Mucosa of descending colon (tissue), 3 donors: ENCODE results near the gene ELOVL1. TPM values are rescaled to one million over a fixed set of nuclear protein-coding genes. Genes with fewer than 3 reads are reported as not detected.
A peak's percentile ranks its signal among the peaks of the same experiment; 100 is the strongest.

Source experiments
- ATAC-seq: fragments of 200-7000 bp; cut with Tn5 transposase; one replicate; pipeline ENCODE4 v1.9.1; 2020; ENCODE audit warnings: mild to moderate bottlenecking, moderate library complexity
- DNase-seq, 3 donors: peaks; one replicate each; pipeline ENCODE4 v3.0.0-alpha.2; 2020
- H3K36me3 ChIP-seq: fragments of 200-600 bp; one replicate; pipeline ENCODE4 v1.8.0; 2021; ENCODE audit warnings: low read depth, mild to moderate bottlenecking
- H3K4me1 ChIP-seq: fragments of 200-600 bp; one replicate; pipeline ENCODE4 v1.8.0; 2021; ENCODE audit warnings: low read depth, mild to moderate bottlenecking
- H3K4me3 ChIP-seq: fragments of 200-600 bp; one replicate; pipeline ENCODE4 v1.8.0; 2021; ENCODE audit warnings: mild to moderate bottlenecking
- H3K9me3 ChIP-seq: fragments of 200-600 bp; one replicate; pipeline ENCODE4 v1.8.0; 2021; ENCODE audit warnings: mild to moderate bottlenecking
- intact Hi-C, 2 donors: fragments of 100-400 bp; cut with DNase I in 1 of 2; cut with micrococcal nuclease in 1 of 2; formaldehyde crosslinking; loops; one replicate each; pipeline versions ENCODE4 v1.11.0 to v1.11.1; 2022; cut with DNase I, micrococcal nuclease
- total RNA-seq, 3 donors: library from RNA; stranded (reverse); fragmentation: NEBNext Ultra II Directional in 2 of 3; extraction: Animal tissue kit (Norgen Biotek cat#: 25700) in 2 of 3; gene quantifications; one replicate each; pipeline versions ENCODE4 v1.2.1 to v1.2.4, GENCODE V29; 2021 to 2023
- TF ChIP-seq, protein P1 (sequence below): fragments of 200-600 bp; IDR thresholded peaks from one replicate; pipeline ENCODE4 v1.8.0; 2022; ENCODE audit warnings: antibody characterized with exemption, mild to moderate bottlenecking
- donor health status: DM: no; HTN: no; CAD: no; lungs with moderate emphysema.
- donor health status: DM: no; HTN: no; CAD: no.
- donor health status: DM: no; HTN: yes; CAD: no.

Gene ELOVL1
- total RNA-seq, 3 donors from 2014 or later: 80.0 to 171 (median 104) TPM

- ATAC-seq: no peak
- intact Hi-C loops: no loop called here
- no peak overlapping the region for H3K4me3 ChIP-seq
- H3K4me1 ChIP-seq: peaks cover 6% of the 10 kb centered on the region
- TF ChIP-seq, protein P1, sequence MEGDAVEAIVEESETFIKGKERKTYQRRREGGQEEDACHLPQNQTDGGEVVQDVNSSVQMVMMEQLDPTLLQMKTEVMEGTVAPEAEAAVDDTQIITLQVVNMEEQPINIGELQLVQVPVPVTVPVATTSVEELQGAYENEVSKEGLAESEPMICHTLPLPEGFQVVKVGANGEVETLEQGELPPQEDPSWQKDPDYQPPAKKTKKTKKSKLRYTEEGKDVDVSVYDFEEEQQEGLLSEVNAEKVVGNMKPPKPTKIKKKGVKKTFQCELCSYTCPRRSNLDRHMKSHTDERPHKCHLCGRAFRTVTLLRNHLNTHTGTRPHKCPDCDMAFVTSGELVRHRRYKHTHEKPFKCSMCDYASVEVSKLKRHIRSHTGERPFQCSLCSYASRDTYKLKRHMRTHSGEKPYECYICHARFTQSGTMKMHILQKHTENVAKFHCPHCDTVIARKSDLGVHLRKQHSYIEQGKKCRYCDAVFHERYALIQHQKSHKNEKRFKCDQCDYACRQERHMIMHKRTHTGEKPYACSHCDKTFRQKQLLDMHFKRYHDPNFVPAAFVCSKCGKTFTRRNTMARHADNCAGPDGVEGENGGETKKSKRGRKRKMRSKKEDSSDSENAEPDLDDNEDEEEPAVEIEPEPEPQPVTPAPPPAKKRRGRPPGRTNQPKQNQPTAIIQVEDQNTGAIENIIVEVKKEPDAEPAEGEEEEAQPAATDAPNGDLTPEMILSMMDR: no peak
- H3K36me3 ChIP-seq: no peaks in the 10 kb centered on the region
- no peaks in the 10 kb centered on the region for H3K9me3 ChIP-seq
- DNase-seq: no peak
Measured at GRCh38 chr1:43317817-43318471, 49.9 kb downstream of the ELOVL1 start.

DNA sequence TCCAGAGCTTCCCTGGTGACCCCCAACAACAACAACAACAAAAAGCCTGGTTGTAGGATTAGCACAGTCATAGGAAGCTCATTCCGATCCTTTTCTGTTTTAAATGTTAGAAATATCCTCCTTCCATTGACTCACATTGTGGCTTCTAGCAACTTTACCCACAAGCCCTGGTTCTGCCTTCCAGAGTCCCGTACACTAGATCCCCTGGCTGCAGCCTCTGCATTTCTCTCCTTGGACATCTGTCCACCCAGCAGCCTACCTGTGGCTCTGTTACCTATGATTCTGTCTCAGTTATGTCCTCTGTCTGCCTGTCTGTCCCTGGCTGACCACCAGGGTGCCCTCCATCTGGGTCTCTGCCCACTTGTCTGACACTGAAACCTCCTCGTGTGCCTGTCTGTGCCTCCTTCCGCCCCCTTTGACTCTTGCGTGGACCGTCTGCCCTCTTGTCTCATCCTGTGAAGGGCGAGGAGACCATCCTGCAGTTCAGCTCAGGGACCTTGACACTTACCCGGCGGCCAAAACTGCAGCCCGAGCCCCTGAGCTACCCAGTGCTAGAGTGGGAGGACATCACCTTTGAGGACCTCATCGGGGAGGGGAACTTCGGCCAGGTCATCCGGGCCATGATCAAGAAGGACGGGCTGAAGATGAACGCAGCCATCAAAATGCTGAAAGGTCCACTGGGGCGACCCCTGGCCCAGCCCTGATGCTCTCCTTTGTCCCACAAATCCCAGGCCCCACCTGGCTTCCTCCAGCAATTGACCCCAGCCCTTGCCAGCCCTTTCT, 50.9 kb downstream of the ELOVL1 start:
- Histone ChIP-seq H3K9me3 (no peaks in the 10 kb centered on the region), H3K4me1 (peaks cover 6% of the 10 kb centered on the region), H3K36me3 (no peaks in the 10 kb centered on the region), H3K4me3 (no peak overlapping the region)
- DNase-seq (no peak), ATAC-seq (no peak)
- TF ChIP-seq, protein P1: no peak
- intact Hi-C loops: no loop called here

DNA sequence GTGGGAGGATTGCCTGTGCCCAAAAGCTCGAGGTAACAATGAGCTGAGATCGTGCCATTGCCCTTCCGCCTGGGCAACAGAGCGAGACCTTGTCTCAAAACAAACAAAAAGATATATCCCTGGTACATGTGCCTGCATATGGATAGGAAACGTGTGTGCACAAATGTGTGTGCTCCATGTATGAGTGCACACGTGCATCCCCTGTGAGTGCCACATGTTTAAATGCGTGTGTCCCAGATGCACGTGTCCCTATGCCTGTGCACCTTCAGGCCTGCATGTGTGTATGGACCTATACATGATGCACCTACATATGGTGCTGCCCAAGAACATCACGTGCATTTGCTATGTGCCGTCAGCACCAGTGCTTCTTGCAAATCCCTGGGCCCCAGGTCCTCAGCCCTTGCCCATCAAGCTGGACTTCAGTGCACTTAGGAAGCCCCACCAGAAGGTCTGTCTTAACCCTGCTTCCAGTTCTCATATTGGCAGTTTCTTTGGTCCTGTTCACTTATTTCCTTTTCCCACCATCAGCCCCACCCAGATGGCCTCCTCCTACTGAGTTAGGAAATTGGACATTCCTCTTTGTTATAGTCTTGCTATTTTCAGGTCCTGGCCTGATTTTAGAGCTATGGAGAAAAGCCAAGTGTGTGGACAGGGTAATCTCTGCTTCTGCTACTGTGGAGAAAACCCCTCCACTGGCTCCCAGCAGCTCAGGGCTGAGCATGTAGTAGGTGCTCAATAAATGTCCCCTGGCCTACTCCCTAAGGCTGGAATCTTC, 51.7 kb downstream of the ELOVL1 start:
- H3K36me3 ChIP-seq: no peaks in the 10 kb centered on the region
- no peak for ATAC-seq
- TF ChIP-seq, protein P1: no peak
- no peak overlapping the region for H3K4me3 ChIP-seq
- H3K4me1 ChIP-seq: peaks cover 6% of the 10 kb centered on the region
- intact Hi-C loops: no loop called here
- H3K9me3 ChIP-seq: no peaks in the 10 kb centered on the region
- DNase-seq: peak in 1 of 3 donors; percentile 8

DNA sequence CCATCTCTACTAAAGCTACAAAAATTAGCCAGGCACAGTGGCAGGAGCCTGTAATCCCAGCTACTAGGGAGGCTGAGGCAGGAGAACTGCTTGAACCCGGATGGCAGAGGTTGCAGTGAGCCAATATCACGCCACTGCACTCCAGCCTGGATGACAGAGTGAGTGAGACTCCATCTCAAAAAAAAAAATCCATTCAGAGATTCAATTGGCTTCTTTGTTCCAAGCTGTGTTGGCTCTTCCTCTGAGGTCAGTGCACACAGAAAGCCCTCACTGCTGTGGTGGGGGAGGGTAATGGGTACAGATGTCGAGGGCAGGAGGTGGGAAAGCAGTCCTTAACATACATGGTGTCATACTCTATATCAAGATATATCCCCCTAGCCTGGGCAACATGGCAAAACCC, 52.3 kb downstream of the ELOVL1 start:
- no peak for ATAC-seq

DNA sequence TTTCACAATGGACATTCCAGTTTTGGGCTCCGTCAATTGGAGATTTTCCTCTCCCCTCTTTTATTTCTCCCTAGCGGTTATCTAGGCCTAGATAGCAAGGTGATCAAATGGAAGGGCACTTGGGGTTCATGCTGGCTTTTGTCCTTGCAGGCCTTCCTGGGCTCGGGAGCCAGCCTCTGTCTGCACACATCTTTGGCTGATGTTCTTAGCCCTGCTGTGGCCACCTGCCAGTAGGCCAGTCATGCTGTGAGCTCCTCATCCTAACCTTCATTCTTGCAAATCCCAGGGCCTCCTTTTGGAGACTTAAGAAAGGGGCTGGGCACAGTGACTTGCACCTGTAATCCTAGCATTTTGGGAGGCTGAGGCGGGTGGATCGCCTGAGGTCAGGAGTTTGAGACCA, 53.6 kb downstream of the ELOVL1 start:
- DNase-seq (peak in 1 of 3 donors; percentile 8), ATAC-seq (no peak)
- Histone ChIP-seq H3K36me3 (no peaks in the 10 kb centered on the region), H3K9me3 (no peaks in the 10 kb centered on the region), H3K4me1 (peaks cover 6% of the 10 kb centered on the region), H3K4me3 (no peak overlapping the region)
- intact Hi-C loops: no loop called here
- TF ChIP-seq, protein P1: no peak

More for the DNA sequence above, 52.3 kb downstream of the ELOVL1 start:
- no peak overlapping the region for H3K4me3 ChIP-seq
- TF ChIP-seq, protein P1: no peak
- peaks cover 6% of the 10 kb centered on the region for H3K4me1 ChIP-seq
- DNase-seq: no peak
- H3K9me3 ChIP-seq: no peaks in the 10 kb centered on the region
- H3K36me3 ChIP-seq: no peaks in the 10 kb centered on the region
- intact Hi-C loops: no loop called here
